SK-N-SH treated with all-trans-retinoic acid at 6 μM for 48 hours (cell line): ENCODE data around the gene DPP8.

ENCODE experiments used
- ATAC-seq: fragments of 200-7000 bp; cut with Tn5 transposase; 3 replicates; pipeline ENCODE4 v1.9.1; 2020; ENCODE audit warnings: mild to moderate bottlenecking, moderate library complexity
- ARNTL ChIP-seq: fragments of 450-650 bp; formaldehyde crosslinking; IDR thresholded peaks from 2 replicates; pipeline ENCODE4 v1.5.0; 2020; ENCODE audit warnings: low read depth, mild to moderate bottlenecking, moderate library complexity, borderline replicate concordance
- BACH2 ChIP-seq: fragments of 250-450 bp; sonication (Bioruptor Pico); IDR thresholded peaks from 2 replicates; pipeline ENCODE4 v1.9.0; 2021; ENCODE audit warnings: mild to moderate bottlenecking, borderline replicate concordance
- CREB5 ChIP-seq: fragments of 250-450 bp; sonication (Bioruptor Pico); IDR thresholded peaks from 2 replicates; pipeline ENCODE4 v1.5.1; 2020; ENCODE audit warnings: low read depth, mild to moderate bottlenecking, moderate library complexity
- CSDC2 ChIP-seq: fragments of 250-450 bp; sonication (Bioruptor Pico); IDR thresholded peaks from 2 replicates; pipeline ENCODE4 v1.5.0; 2020; ENCODE audit warnings: mild to moderate bottlenecking, moderate library complexity
- ESRRG ChIP-seq: fragments of 250-450 bp; sonication (Bioruptor Pico); IDR thresholded peaks from 2 replicates; pipeline ENCODE4 v1.6.1; 2021; ENCODE audit warnings: mild to moderate bottlenecking
- GLIS3 ChIP-seq: fragments of 250-450 bp; sonication (Bioruptor Pico); IDR thresholded peaks from 2 replicates; pipeline ENCODE4 v1.5.0; 2020; ENCODE audit warnings: mild to moderate bottlenecking, moderate library complexity
- ISL1 ChIP-seq: fragments of 250-450 bp; sonication (Bioruptor Pico); IDR thresholded peaks from 2 replicates; pipeline ENCODE4 v2.1.2; 2022; ENCODE audit warnings: mild to moderate bottlenecking, moderate library complexity
- OSR1 ChIP-seq: fragments of 250-450 bp; sonication (Bioruptor Pico); IDR thresholded peaks from 2 replicates; pipeline ENCODE4 v1.8.0; 2022; ENCODE audit warnings: moderate library complexity, mild to moderate bottlenecking, inconsistent platforms
- PPARA ChIP-seq: fragments of 250-450 bp; sonication (Bioruptor Pico); IDR thresholded peaks from 2 replicates; pipeline ENCODE4 v1.5.0; 2020; ENCODE audit warnings: mild to moderate bottlenecking, borderline replicate concordance
- SNAI2 ChIP-seq: fragments of 250-450 bp; sonication (Bioruptor Pico); IDR thresholded peaks from 2 replicates; pipeline ENCODE4 v1.5.0; 2020; ENCODE audit warnings: mild to moderate bottlenecking, moderate library complexity
- TCF4 ChIP-seq: fragments of 250-450 bp; sonication (Bioruptor Pico); IDR thresholded peaks from 2 replicates; pipeline ENCODE4 v1.8.0; 2021; ENCODE audit warnings: mild to moderate bottlenecking, moderate library complexity, borderline replicate concordance
- TOX ChIP-seq: fragments of 250-450 bp; sonication (Bioruptor Pico); IDR thresholded peaks from 2 replicates; pipeline ENCODE4 v1.8.0; 2021; ENCODE audit warnings: mild to moderate bottlenecking, moderate library complexity, borderline replicate concordance
- ZFP3 ChIP-seq: fragments of 250-450 bp; sonication (Bioruptor Pico); IDR thresholded peaks from 2 replicates; pipeline ENCODE4 v1.5.0; 2020; ENCODE audit warnings: mild to moderate bottlenecking, moderate library complexity
- ZFP30 ChIP-seq: fragments of 450-650 bp; formaldehyde crosslinking; IDR thresholded peaks from 2 replicates; pipeline ENCODE4 v1.5.0; 2022; ENCODE audit warnings: mild to moderate bottlenecking, moderate library complexity
- ZNF565 ChIP-seq: fragments of 450-650 bp; formaldehyde crosslinking; conservative IDR thresholded peaks from 2 replicates; pipeline ENCODE4 v1.5.0; 2020; ENCODE audit warnings: low read depth, mild to moderate bottlenecking, moderate library complexity
- ZNF70 ChIP-seq: fragments of 450-650 bp; formaldehyde crosslinking; IDR thresholded peaks from 2 replicates; pipeline ENCODE4 v1.5.0; 2020; ENCODE audit warnings: mild to moderate bottlenecking, moderate library complexity
- ZNF8 ChIP-seq: fragments of 450-650 bp; formaldehyde crosslinking; IDR thresholded peaks from 2 replicates; pipeline ENCODE4 v1.5.0; 2020; ENCODE audit warnings: mild to moderate bottlenecking, moderate library complexity
- TF ChIP-seq, protein P1 (sequence below): fragments of 250-450 bp; sonication (Bioruptor Pico); IDR thresholded peaks from 2 replicates; pipeline ENCODE4 v1.8.0; 2021; ENCODE audit warnings: low read depth, mild to moderate bottlenecking, moderate library complexity, borderline replicate concordance
- TF ChIP-seq, protein P2 (sequence below): fragments of 250-450 bp; sonication (Bioruptor Pico); IDR thresholded peaks from 2 replicates; pipeline ENCODE4 v1.8.0; 2020; ENCODE audit warnings: mild to moderate bottlenecking, moderate library complexity, borderline replicate concordance
- TF ChIP-seq, protein P3 (sequence below): fragments of 250-450 bp; sonication (Bioruptor Pico); IDR thresholded peaks from 2 replicates; pipeline ENCODE4 v1.5.0; 2020; ENCODE audit warnings: mild to moderate bottlenecking, moderate library complexity

Gene DPP8

GRCh38 chr15:65421360-65422215, 95.9 kb downstream of the DPP8 start:
- peak; percentile 30 for ATAC-seq
- TF ChIP-seq ZFP3 (no peak), PPARA (CRISPR knock-in tag) (no peak), BACH2 (no peak), ZNF565 (CRISPR knock-in tag) (no peak), ZFP30 (CRISPR knock-in tag) (no peak), ESRRG (CRISPR knock-in tag) (no peak), OSR1 (CRISPR knock-in tag) (no peak)
- TF ChIP-seq, protein P1, sequence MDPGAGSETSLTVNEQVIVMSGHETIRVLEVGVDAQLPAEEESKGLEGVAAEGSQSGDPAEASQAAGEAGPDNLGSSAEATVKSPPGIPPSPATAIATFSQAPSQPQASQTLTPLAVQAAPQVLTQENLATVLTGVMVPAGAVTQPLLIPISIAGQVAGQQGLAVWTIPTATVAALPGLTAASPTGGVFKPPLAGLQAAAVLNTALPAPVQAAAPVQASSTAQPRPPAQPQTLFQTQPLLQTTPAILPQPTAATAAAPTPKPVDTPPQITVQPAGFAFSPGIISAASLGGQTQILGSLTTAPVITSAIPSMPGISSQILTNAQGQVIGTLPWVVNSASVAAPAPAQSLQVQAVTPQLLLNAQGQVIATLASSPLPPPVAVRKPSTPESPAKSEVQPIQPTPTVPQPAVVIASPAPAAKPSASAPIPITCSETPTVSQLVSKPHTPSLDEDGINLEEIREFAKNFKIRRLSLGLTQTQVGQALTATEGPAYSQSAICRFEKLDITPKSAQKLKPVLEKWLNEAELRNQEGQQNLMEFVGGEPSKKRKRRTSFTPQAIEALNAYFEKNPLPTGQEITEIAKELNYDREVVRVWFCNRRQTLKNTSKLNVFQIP (CRISPR knock-in tag), result no peak

DNA sequence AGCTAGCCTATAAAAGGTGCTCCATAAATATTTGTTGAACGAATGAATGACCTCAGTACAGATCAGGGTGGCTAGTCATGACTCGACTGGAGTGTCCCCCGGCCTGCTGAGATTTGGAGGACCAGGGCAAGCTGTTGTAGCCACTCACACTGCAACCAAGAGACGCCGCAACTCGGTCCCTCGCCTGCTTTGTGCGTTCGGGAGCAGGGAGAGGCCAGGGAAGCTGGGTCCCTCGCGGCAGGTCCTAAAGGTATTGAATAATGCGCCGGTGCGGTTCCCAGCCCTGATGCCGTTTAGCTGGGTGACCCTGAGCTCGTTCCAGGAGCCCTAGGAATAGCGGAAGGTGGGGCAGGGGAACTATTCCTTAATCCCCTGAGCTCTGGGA, 96.5 kb downstream of the DPP8 start:
- TF ChIP-seq, protein P2, sequence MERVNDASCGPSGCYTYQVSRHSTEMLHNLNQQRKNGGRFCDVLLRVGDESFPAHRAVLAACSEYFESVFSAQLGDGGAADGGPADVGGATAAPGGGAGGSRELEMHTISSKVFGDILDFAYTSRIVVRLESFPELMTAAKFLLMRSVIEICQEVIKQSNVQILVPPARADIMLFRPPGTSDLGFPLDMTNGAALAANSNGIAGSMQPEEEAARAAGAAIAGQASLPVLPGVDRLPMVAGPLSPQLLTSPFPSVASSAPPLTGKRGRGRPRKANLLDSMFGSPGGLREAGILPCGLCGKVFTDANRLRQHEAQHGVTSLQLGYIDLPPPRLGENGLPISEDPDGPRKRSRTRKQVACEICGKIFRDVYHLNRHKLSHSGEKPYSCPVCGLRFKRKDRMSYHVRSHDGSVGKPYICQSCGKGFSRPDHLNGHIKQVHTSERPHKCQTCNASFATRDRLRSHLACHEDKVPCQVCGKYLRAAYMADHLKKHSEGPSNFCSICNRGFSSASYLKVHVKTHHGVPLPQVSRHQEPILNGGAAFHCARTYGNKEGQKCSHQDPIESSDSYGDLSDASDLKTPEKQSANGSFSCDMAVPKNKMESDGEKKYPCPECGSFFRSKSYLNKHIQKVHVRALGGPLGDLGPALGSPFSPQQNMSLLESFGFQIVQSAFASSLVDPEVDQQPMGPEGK (CRISPR knock-in tag), result no peak
- TF ChIP-seq ARNTL, result no peak
- TF ChIP-seq, protein P1 (CRISPR knock-in tag), result no peak
- no peak for TF ChIP-seq CSDC2 (CRISPR knock-in tag)
- TF ChIP-seq BACH2, result no peak
- no peak for TF ChIP-seq PPARA (CRISPR knock-in tag)
- no peak for TF ChIP-seq SNAI2 (CRISPR knock-in tag)
- no peak for TF ChIP-seq ZNF70
- no peak for TF ChIP-seq ZNF8
- TF ChIP-seq GLIS3 (CRISPR knock-in tag), result no peak
- TF ChIP-seq ISL1 (CRISPR knock-in tag), result no peak
- TF ChIP-seq, protein P3, sequence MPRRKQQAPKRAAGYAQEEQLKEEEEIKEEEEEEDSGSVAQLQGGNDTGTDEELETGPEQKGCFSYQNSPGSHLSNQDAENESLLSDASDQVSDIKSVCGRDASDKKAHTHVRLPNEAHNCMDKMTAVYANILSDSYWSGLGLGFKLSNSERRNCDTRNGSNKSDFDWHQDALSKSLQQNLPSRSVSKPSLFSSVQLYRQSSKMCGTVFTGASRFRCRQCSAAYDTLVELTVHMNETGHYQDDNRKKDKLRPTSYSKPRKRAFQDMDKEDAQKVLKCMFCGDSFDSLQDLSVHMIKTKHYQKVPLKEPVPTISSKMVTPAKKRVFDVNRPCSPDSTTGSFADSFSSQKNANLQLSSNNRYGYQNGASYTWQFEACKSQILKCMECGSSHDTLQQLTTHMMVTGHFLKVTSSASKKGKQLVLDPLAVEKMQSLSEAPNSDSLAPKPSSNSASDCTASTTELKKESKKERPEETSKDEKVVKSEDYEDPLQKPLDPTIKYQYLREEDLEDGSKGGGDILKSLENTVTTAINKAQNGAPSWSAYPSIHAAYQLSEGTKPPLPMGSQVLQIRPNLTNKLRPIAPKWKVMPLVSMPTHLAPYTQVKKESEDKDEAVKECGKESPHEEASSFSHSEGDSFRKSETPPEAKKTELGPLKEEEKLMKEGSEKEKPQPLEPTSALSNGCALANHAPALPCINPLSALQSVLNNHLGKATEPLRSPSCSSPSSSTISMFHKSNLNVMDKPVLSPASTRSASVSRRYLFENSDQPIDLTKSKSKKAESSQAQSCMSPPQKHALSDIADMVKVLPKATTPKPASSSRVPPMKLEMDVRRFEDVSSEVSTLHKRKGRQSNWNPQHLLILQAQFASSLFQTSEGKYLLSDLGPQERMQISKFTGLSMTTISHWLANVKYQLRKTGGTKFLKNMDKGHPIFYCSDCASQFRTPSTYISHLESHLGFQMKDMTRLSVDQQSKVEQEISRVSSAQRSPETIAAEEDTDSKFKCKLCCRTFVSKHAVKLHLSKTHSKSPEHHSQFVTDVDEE, result no peak
- no peak for TF ChIP-seq CREB5
- TF ChIP-seq TOX (CRISPR knock-in tag), result no peak
- no peak for ATAC-seq

DNA sequence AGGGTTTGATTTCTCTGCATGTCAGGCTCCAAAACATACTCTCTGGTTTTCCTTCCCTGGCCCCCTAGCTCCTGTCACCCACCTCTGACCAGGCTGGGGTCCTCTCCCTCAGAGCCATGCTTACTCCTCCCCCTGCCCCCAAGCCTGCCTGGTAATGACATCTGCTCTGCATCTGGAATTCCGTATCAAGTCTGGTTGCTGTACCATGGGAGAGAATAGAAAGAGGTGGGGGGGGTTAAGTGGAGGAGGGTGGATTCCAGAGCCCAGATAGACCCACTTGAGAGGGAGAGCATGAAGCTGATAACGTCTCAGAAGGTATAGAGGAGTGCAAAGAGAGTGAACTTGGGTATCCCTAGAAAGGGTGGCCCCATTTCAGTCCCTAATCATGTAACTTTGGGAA, 98.9 kb downstream of the DPP8 start:
- no peak for ATAC-seq
- no peak for TF ChIP-seq CSDC2 (CRISPR knock-in tag)
- no peak for TF ChIP-seq ZNF70
- TF ChIP-seq OSR1 (CRISPR knock-in tag), result no peak
- TF ChIP-seq BACH2, result no peak
- no peak for TF ChIP-seq TCF4 (CRISPR knock-in tag)
- TF ChIP-seq, protein P3, result no peak
- no peak for TF ChIP-seq ZNF565 (CRISPR knock-in tag)
- TF ChIP-seq ISL1 (CRISPR knock-in tag), result no peak
- no peak for TF ChIP-seq ARNTL
